Activated CD4-positive, CD25-positive, alpha-beta regulatory T cell (primary cell): ENCODE results near the gene CXCL1.

Source experiments
- DNase-seq, 4 experiments: peaks; one replicate each; lab custom pipeline; 2025; lab: John Stamatoyannopoulos, UW

CXCL1 gene

DNA sequence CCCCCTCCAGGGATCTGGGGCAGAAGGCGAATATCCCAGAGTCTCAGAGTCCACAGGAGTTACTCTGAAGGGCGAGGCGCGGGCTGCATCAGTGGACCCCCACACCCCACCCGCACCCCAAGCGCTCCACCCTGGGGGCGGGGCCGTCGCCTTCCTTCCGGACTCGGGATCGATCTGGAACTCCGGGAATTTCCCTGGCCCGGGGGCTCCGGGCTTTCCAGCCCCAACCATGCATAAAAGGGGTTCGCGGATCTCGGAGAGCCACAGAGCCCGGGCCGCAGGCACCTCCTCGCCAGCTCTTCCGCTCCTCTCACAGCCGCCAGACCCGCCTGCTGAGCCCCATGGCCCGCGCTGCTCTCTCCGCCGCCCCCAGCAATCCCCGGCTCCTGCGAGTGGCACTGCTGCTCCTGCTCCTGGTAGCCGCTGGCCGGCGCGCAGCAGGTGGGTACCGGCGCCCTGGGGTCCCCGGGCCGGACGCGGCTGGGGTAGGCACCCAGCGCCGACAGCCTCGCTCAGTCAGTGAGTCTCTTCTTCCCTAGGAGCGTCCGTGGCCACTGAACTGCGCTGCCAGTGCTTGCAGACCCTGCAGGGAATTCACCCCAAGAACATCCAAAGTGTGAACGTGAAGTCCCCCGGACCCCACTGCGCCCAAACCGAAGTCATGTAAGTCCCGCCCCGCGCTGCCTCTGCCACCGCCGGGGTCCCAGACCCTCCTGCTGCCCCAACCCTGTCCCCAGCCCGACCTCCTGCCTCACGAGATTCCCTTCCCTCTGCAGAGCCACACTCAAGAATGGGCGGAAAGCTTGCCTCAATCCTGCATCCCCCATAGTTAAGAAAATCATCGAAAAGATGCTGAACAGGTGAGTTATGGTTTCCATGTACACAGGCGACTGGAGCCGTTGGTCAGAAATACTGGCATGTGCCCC lies at the start of gene CXCL1:
Gene CXCL1 (plus strand): TSS at position 264 of the 926 bp plus-strand sequence. CDS start 78 bp downstream, at position 342.
- DNase-seq, result no peak

GRCh38 chr4:73821325-73821724 lies 47.9 kb upstream of the CXCL1 start:
- no peak for DNase-seq

DNA sequence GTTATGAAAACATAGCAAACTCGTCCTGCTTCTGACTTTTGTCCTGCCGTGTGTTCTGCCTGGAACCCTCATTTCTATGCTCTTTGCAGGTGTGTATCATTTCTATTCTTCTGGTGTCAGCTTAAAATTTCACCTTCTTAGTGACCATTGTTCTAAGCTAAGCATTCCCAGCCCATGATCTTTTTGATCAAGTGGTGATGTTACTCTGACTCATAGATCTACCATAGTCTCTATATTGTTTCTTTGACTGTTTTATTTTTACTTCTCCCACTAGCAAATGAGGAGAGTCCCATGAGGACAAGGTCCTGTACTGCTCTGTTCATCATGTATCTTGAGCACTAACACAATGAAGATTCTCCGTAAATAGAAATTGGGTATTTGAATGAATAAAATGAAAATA lies 46.8 kb upstream of the CXCL1 start:
- DNase-seq, result no peak

DNA sequence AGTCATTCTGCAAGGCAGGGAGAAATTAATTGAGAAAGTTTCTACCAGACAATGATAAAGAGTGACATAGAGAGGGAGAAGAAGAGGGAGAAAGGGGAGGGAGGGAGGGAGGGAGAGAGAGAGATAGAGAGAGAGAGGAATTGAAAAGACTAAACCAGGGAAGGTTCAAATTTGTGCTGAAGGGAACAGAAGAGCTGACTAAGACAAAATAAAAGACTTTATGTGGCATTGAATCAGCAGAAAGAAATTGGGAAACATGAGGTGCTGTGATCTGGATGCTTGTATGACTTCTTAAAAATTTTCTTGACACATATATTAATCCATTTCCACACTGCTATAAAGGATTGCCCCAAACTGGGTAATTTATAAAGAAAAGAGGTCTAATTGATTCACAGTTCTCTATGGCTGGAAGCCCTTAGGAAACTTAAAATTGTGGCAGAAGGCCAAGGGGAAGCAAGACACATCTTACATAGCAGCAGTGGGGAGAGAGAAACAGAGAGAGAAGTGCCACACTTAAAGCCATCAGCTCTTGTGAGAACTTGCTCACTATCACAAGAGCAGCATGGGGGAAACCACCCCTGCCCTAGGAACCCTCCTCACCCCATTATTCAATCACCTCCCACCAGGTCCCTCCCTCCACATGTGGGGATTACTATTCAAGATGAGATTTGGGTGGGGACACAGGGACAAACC lies 46.2 kb upstream of the CXCL1 start:
- DNase-seq, result no peak

DNA sequence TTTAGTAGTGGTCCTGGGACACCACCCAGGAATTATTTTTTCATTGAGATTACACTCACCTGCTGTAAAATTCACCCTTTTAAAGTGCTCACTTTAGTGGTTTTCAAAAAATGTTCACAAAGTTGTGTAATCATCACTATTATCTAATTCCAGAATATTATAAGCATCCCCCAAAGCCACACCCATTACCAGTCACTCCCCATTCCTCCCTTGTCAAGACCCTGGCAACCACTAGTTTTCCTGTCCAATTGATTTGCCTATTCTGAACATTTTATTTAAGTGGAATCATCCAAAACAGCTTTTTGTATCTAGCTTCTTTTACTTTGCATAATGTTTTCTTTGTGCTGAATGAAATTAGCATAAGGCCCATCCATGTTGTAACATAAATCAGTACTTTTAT lies 45.4 kb upstream of the CXCL1 start:
- no peak for DNase-seq

GRCh38 chr4:73828956-73829355 lies 40.2 kb upstream of the CXCL1 start:
- no peak for DNase-seq

DNA sequence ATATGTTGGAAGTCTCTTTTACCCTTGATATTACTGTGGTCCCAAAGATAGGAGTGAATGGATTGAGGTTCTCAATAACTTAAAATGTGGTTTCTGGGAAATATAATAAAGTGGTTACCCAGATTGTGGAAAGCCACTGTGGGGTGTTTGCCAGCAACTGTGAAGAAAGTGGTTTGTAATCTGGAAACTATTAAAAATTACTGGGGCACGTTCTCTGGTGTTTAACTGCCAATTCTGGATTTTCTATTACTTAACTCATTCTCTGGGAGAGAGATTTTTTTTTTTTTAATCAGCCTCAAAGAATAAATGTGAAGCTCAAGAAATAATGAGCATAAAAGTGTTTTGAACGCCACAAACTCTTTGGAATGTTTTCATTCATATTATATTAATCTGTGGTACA lies 37.6 kb upstream of the CXCL1 start:
- DNase-seq, result no peak

GRCh38 chr4:73832651-73833237 lies 36.4 kb upstream of the CXCL1 start:
- no peak for DNase-seq

GRCh38 chr4:73836373-73837279 lies 32.6 kb upstream of the CXCL1 start, which contains the start of gene CXCL6:
TSS of gene CXCL6 (plus strand) at chr4:73836678. CDS start at chr4:73836751, 73 bp downstream.
- no peak for DNase-seq

GRCh38 chr4:73839071-73839470 lies 30.1 kb upstream of the CXCL1 start:
- DNase-seq, result no peak

GRCh38 chr4:73839715-73840114 lies 29.5 kb upstream of the CXCL1 start:
- no peak for DNase-seq

- DNase-seq, result no peak
Observed at GRCh38 chr4:73841243-73841925, 27.8 kb upstream of the CXCL1 start.

DNA sequence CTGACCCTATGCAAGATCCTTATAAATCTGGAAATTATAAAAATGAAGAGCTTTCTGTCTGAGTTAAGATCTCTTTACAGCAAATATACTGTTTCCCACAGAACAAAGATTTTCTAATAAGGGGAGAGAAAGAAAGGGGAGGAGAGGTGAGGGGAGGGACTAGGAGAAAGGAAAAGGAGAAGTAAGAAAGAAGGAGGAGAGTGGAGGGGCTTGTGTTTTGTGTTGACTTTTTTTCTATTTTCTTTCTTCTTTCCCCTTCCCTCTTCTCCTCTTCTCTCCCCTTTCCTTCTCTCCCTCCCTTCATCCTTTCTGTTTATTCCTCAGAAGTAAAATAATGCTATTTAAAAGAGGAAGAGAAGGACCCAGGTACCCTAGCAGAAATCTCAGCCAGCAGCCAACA lies 26.5 kb upstream of the CXCL1 start:
- DNase-seq, result no peak

- DNase-seq, result no peak
Observed at GRCh38 chr4:73843369-73843768, 25.8 kb upstream of the CXCL1 start.

DNA sequence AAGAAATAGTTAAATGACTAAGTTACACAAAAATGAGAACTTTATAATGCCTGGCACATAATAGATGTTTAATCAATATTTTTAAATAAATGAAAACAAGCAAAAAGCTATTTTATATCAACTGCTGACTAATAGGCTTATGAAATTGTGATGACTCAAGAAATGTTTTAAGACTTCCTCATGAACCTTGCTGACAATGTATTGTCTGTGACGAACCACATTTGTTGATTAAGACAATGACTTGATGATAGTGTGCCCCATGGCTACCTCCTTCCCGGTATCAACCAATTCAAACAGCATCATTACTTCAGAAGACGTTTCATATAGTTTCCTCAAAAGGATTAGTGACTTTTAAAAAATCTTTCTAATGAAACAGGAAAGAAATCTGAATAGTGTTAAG lies 24.8 kb upstream of the CXCL1 start:
- DNase-seq, result no peak

DNA sequence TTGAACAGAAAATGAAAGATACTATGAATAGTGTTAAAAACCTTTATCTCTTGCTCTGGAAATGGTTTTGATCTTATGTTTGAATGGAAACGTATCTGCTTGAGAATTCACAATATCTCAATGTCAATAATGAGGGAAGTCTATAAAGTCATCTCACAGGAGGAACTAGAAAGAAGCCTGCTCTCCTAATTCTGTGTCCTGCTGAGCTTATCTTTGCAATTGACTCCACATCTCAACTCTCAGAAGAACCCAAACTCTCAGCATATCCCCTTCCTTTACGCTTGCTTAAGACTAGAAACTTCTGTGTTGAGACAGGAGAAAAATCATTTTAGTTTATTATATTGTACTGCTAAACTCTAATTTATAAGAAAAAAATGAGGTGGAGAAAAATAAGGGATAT lies 24.4 kb upstream of the CXCL1 start:
- no peak for DNase-seq

DNA sequence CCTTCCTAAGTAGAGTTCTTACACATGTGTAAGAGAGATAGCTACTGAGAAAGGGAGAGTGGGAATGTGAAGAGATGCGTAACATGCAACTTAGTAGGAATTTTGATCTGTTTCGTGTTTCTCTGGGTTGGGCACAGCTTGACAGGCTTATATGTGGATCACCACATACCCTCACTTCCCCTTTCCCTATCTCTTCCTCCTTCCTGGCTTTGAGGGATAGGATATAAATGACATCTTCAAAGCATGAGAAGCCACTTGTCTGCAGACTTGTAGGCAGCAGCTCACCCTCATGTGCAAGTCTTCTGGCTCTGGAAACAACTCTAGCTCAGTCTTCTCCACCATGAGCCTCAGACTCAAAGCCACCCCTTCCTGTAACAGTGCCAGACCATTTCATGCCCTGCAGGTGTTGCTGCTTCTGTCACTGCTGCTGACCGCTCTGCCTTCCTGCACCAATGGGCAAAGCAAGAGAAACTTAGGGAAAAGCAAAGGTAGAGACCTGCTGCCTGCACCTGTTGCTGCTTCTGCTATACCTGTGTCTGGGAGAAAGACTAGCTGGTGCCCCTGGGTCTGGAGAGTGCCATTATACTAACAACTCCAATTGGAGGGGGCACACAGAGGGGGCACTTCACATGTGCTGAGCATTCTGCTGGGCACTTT lies 21.5 kb upstream of the CXCL1 start:
- DNase-seq, result no peak

DNA sequence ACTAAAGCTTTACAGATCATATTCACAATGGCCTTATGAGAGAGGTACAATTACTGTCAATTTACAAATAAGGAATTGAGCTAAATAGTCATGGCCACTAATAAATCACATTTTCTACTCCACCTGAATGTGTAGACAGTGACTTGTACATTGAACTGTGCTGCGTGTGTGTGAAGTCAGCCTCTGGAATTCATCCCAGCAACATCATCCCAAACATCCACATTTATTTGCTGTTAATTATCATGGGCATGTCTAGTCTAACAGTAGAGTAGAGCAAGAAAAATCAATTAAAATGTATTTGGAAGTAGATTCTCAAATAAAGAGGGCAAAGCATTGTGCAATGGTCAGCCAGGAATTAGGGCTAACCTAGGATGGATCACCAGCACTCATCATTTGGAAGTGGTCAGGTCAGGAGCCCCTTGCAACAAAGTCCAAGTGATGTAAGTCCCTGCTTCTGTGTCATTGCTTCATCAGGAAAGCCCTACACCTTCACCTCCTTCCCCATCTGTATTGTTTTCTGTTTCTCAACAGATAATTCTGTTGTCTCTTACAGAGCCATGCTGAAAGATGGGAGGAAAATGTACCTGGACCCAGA lies 20.9 kb upstream of the CXCL1 start:
- no peak for DNase-seq

DNA sequence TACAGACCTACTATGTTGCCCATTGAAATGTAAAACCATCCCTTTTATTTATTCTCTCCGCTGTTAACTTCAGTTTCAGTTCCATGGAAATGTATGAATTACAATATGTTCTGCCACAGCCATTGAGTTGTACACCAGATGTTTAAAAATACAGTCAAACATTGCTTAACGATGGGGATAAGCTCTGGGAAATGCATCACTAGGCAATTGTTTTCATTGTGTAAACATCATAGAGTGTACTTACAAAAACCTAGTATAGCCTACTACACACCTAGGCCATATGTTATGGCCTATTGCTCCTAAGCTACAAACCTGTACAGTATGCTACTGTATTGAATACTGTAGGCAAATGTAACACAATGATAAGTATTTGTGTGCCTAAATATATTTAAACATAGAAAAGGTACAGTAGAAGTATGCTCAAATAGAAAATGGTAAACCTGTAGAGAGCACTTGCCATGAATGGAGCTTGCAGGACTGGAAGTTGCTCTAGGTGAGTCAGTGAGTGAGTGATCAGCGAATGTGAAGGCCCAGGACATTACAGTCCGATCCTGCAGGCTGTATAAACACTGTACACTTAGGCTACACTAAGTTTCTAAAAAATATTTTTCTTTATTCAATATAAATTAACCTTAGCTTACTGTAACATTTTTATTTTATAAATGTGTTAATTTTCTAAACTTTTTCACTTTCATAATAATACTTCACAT lies 18.8 kb upstream of the CXCL1 start:
- no peak for DNase-seq

DNA sequence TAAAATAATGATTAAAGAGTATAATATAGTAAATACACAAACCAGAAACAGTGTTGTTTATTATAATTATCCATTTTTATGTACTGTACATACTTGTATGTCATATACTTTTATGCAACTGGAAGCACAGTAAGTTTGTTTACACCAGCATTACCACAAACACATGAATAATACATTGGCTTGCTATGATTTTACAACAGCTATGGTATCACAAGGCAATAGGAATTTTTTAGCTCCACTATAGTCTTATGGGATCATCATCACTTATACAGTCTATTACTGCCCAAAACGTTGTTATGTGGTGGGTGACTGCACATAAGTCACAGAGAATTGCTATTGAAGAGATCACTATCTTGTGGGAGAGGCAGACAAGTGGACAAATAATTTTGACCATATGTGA lies 17.9 kb upstream of the CXCL1 start:
- DNase-seq, result no peak
